Measurements from ENCODE around the gene CCR2.

GRCh38 chr3:46338840-46339239 lies 15.1 kb upstream of the CCR2 start:
- TF ChIP-seq NFIC (IDR thresholded peaks at IDR 0.05) (no peak), MAX (IDR thresholded peaks at IDR 0.05) (no peak), TCF12 (IDR thresholded peaks at IDR 0.05; ENCODE audit: low read depth) (no peak), TEAD4 (IDR thresholded peaks at IDR 0.05) (no peak), ZBTB7A (IDR thresholded peaks at IDR 0.05; ENCODE audit: low read depth) (no peak)

Measured in Ishikawa (cell line).